ENCODE results near the gene FAM124B. TPM values are rescaled to one million over a fixed set of nuclear protein-coding genes. Genes with fewer than 3 reads are reported as not detected.

Gene FAM124B
- total RNA-seq, 1 experiment from 2014 or later: 0.83 TPM

DNA sequence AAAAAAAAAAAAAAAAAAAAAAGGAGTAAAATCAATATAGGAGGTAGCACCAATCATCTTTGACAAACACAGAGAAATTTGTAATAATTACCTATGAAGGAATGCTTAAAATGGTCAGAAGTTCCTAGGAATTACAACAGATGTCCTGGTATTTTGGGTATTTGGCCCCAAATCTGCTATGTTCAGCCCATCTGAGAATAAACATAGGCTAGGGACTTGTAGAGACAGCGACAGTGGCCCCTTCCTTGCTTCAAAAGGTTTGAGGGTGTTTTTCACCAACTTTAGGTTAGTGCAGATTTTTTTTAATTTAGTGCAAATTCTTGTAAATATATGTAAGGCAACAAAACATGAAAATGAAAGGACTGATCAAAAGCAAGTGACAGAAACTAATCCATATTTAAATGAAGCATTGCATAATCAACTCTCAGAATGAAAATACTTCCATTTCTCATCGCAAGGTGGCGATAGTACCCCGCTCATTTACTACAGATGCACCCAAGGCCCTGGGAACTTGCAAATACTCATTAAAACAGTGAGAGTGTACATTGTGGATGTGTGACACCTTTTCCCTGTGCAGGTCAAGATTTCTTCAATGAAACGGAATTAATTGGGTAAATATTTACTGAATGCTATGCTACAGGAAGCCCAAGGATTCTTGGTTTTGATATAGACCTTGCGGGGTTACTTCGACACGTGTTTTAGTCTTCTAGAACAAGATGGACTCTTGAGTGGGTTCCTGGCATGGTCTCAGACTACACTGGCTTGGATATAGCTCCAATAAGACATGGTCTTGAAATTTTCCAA lies 44.6 kb downstream of the FAM124B start:
- Histone ChIP-seq H4K8ac (replicated peaks; ENCODE audit: insufficient read length, low read depth, low read length) (no peak overlapping the region), H3K79me1 (ENCODE audit: insufficient read depth, low read depth, low read length, poor library complexity, severe bottlenecking) (no peaks in the 10 kb centered on the region), H2BK120ac (ENCODE audit: low read depth, low read length, poor library complexity, severe bottlenecking) (no peak overlapping the region), H2AFZ (ENCODE audit: low read length) (no peak overlapping the region), H2BK12ac (ENCODE audit: insufficient read length, low read depth, low read length) (no peak overlapping the region), H2BK5ac (ENCODE audit: insufficient read length, low read length) (no peak overlapping the region), H3K9me3 (ENCODE audit: control insufficient read depth, low read depth, low read length) (no peaks in the 10 kb centered on the region), H4K20me1 (ENCODE audit: control insufficient read depth, insufficient read depth, insufficient read length) (no peaks in the 10 kb centered on the region), H3K4me1 (ENCODE audit: insufficient read depth, low read length) (no peaks in the 10 kb centered on the region), H3K27ac (ENCODE audit: insufficient read length, low read depth, low read length) (no peak overlapping the region), H3K79me2 (ENCODE audit: insufficient read depth, low read length) (no peaks in the 10 kb centered on the region), H3K4me2 (ENCODE audit: insufficient read depth, insufficient read length, low read length) (no peak overlapping the region), H3T11ph (ENCODE audit: low read length) (no peak overlapping the region), H3K14ac (ENCODE audit: insufficient read depth, low read length) (no peak overlapping the region), H3K27me3 (ENCODE audit: insufficient read depth, low read length) (no peaks in the 10 kb centered on the region), H3K9ac (ENCODE audit: extremely low read depth, insufficient read length, low read length) (no peak overlapping the region), H3K4ac (ENCODE audit: low read depth, low read length) (no peak overlapping the region), H3K23me2 (ENCODE audit: insufficient read length, low read depth, low read length, poor library complexity, severe bottlenecking) (no peaks in the 10 kb centered on the region), H3K23ac (ENCODE audit: insufficient read length, low read depth, low read length) (no peak overlapping the region), H3K56ac (ENCODE audit: insufficient read length, low read depth, low read length) (no peak overlapping the region), H2AK5ac (ENCODE audit: insufficient read length, low read length) (no peak overlapping the region), H4K91ac (ENCODE audit: insufficient read length, low read depth, low read length) (no peak overlapping the region), H2BK20ac (ENCODE audit: low read depth, low read length, poor library complexity, severe bottlenecking) (no peak overlapping the region), H3K18ac (ENCODE audit: insufficient read length, low read depth, low read length) (no peak overlapping the region), H2BK15ac (ENCODE audit: low read depth, low read length) (no peak overlapping the region), H4K5ac (ENCODE audit: insufficient read length, low read depth, low read length) (no peak overlapping the region)
- Mint-ChIP-seq H3K36me3 (ENCODE audit: insufficient read depth in 1 of 3, low read depth in 3 of 3) (no peaks in the 10 kb centered on the region; a peak in 1 of 7 replicates), H3K9me3 (no peaks in the 10 kb centered on the region), H3K27me3 (ENCODE audit: low read depth) (no peaks in the 10 kb centered on the region; the same call in 1 of the 2 replicates), H3K27ac (no peak overlapping the region), H3K4me3 (no peak overlapping the region), H3K4me1 (0 out of 4 replicates have a peak, but pooled peaks cover 0 to 2% of the 10 kb centered on the region in 2 experiments)
- peak; percentile 43 for DNase-seq
- WGBS (ENCODE audit: extremely low coverage, insufficient read length, low lambda C conversion rate): no CpG with 5 or more reads among the region's 8 CpGs
- TF ChIP-seq, protein P1, sequence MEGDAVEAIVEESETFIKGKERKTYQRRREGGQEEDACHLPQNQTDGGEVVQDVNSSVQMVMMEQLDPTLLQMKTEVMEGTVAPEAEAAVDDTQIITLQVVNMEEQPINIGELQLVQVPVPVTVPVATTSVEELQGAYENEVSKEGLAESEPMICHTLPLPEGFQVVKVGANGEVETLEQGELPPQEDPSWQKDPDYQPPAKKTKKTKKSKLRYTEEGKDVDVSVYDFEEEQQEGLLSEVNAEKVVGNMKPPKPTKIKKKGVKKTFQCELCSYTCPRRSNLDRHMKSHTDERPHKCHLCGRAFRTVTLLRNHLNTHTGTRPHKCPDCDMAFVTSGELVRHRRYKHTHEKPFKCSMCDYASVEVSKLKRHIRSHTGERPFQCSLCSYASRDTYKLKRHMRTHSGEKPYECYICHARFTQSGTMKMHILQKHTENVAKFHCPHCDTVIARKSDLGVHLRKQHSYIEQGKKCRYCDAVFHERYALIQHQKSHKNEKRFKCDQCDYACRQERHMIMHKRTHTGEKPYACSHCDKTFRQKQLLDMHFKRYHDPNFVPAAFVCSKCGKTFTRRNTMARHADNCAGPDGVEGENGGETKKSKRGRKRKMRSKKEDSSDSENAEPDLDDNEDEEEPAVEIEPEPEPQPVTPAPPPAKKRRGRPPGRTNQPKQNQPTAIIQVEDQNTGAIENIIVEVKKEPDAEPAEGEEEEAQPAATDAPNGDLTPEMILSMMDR (conservative IDR thresholded peaks at IDR 0.05): peak; percentile 85
